H1 (cell line): Measurements from ENCODE around the gene TXNDC5. TPM values are rescaled to one million over a fixed set of nuclear protein-coding genes. Genes with fewer than 3 reads are reported as not detected.

Experiments used
- CTCF ChIA-PET: fragments of 300-600 bp; sonication (Branson Sonifier 250); formaldehyde crosslinking; loops from one replicate; lab custom pipeline; 2021; ENCODE audit not compliant: partially characterized antibody; lab: Charles Lee
- POLR2A ChIA-PET: fragments of 300-600 bp; sonication (Branson Sonifier 250); formaldehyde crosslinking; loops from one replicate; lab custom pipeline; 2021; ENCODE audit warnings: inconsistent platforms; ENCODE audit not compliant: partially characterized antibody; lab: Charles Lee
- DNase-seq, 2 experiments: peaks; one replicate each; pipeline versions ENCODE4 v3.0.0 to v3.0.0-alpha.2; 2010 to 2022; ENCODE audit warnings: low spot score in 2 of 2, low read depth in 1 of 2, mixed read lengths in 1 of 2
- FAIRE-seq: peaks from 2 replicates; lab custom pipeline; 2011; peaks lifted over from hg19 to GRCh38; lab: Jason Lieb, UNC
- H2AFZ ChIP-seq: 2 replicates; pipeline ENCODE4 v1.8.1; 2012; ENCODE audit warnings: low read length, inconsistent platforms
- H2AK5ac ChIP-seq: 2 replicates; pipeline ENCODE4 v1.6.1; 2013; ENCODE audit warnings: low read depth, low read length
- H2BK120ac ChIP-seq: replicated peaks from 2 replicates; pipeline ENCODE3; 2013; ENCODE audit warnings: low read depth, low read length, inconsistent platforms
- H2BK12ac ChIP-seq: 2 replicates; pipeline ENCODE4 v1.6.1; 2013; ENCODE audit warnings: low read depth, low read length
- H2BK15ac ChIP-seq: 2 replicates; pipeline ENCODE4 v1.6.1; 2013; ENCODE audit warnings: low read length
- H2BK20ac ChIP-seq: 2 replicates; pipeline ENCODE4 v1.6.1; 2013; ENCODE audit warnings: low read length
- H2BK5ac ChIP-seq: 2 replicates; pipeline ENCODE4 v1.6.1; 2013; ENCODE audit warnings: low read depth, low read length
- H3K14ac ChIP-seq: 2 replicates; pipeline ENCODE4 v1.6.1; 2013; ENCODE audit warnings: inconsistent platforms; ENCODE audit not compliant: insufficient read length
- H3K18ac ChIP-seq: 2 replicates; pipeline ENCODE4 v1.6.1; 2013; ENCODE audit warnings: low read length; ENCODE audit errors: extremely low read depth
- H3K23ac ChIP-seq: 2 replicates; pipeline ENCODE4 v1.6.1; 2013; ENCODE audit warnings: inconsistent platforms; ENCODE audit not compliant: insufficient read length
- H3K23me2 ChIP-seq: 2 replicates; pipeline ENCODE4 v1.6.1; 2013; ENCODE audit warnings: low read depth, low read length
- H3K27ac ChIP-seq: 2 replicates; pipeline ENCODE4 v1.6.1; 2011; ENCODE audit warnings: low read depth, low read length, inconsistent platforms
- H3K27me3 ChIP-seq, 4 experiments: replicated peaks in 1 of 4; 1 replicate in 1 of 4; 2 replicates in 3 of 4; pipeline versions ENCODE4 v1.6.1 to v1.8.1; 2011 to 2013; ENCODE audit warnings: low read length in 3 of 4, mild to moderate bottlenecking in 3 of 4, inconsistent platforms in 2 of 4, mixed read lengths in 2 of 4, moderate library complexity in 1 of 4; ENCODE audit not compliant: control insufficient read depth in 3 of 4, insufficient read depth in 3 of 4; ENCODE audit errors: extremely low read depth in 1 of 4
- H3K36me3 ChIP-seq, 4 experiments: 2 replicates each; pipeline versions ENCODE4 v1.6.1 to v1.8.1; 2011 to 2013; ENCODE audit warnings: mild to moderate bottlenecking in 4 of 4, low read length in 3 of 4, moderate library complexity in 2 of 4, control low read depth in 1 of 4, inconsistent platforms in 1 of 4; ENCODE audit not compliant: insufficient read depth in 4 of 4, control insufficient read depth in 2 of 4
- H3K4ac ChIP-seq: replicated peaks from 2 replicates; pipeline ENCODE3; 2013; ENCODE audit warnings: low read length, low read depth, mixed read lengths, inconsistent platforms; ENCODE audit not compliant: insufficient read length
- H3K4me1 ChIP-seq, 4 experiments: replicated peaks in 1 of 4; 1 replicate in 1 of 4; 2 replicates in 3 of 4; pipeline versions ENCODE4 v1.6.1 to v1.8.1; 2011 to 2013; ENCODE audit warnings: low read length in 3 of 4, inconsistent platforms in 2 of 4, mixed read lengths in 1 of 4; ENCODE audit not compliant: insufficient read depth in 4 of 4, control insufficient read depth in 3 of 4
- H3K4me2 ChIP-seq, 2 experiments: 2 replicates each; pipeline versions ENCODE4 v1.6.1 to v1.8.1; 2011 to 2013; ENCODE audit warnings: low read depth in 2 of 2, low read length in 2 of 2, control low read depth in 1 of 2, inconsistent platforms in 1 of 2, mild to moderate bottlenecking in 1 of 2; ENCODE audit not compliant: insufficient read depth in 1 of 2
- H3K4me3 ChIP-seq, 4 experiments: fragments of 200-600, 300-600 bp in 1 of 4; sonication (generic), shearing (Covaris generic), sonication (Bioruptor Twin) in 1 of 4; 2 replicates each; pipeline versions ENCODE4 v1.5.1 to v1.8.1; 2011 to 2016; ENCODE audit warnings: low read length in 4 of 4, low read depth in 3 of 4, control low read depth in 2 of 4, inconsistent platforms in 2 of 4, mild to moderate bottlenecking in 2 of 4, mixed read lengths in 1 of 4, moderate library complexity in 1 of 4; ENCODE audit not compliant: insufficient read depth in 2 of 4; ENCODE audit errors: extremely low read depth in 1 of 4
- H3K56ac ChIP-seq: replicated peaks from 2 replicates; pipeline ENCODE3; 2013; ENCODE audit warnings: low read depth, mild to moderate bottlenecking, mixed read lengths, low read length, inconsistent platforms; ENCODE audit not compliant: insufficient read length
- H3K79me1 ChIP-seq: 2 replicates; pipeline ENCODE4 v1.6.1; 2013; ENCODE audit warnings: low read depth, low read length, control low read depth
- H3K79me2 ChIP-seq, 2 experiments: 2 replicates each; pipeline versions ENCODE4 v1.6.1 to v1.8.1; 2012 to 2013; ENCODE audit warnings: low read length in 2 of 2, mild to moderate bottlenecking in 2 of 2, inconsistent platforms in 1 of 2; ENCODE audit not compliant: insufficient read depth in 2 of 2, control insufficient read depth in 1 of 2
- H3K9ac ChIP-seq, 4 experiments: replicated peaks in 1 of 4; 1 replicate in 1 of 4; 2 replicates in 3 of 4; pipeline versions ENCODE4 v1.6.1 to v1.8.1; 2011 to 2013; ENCODE audit warnings: low read depth in 3 of 4, low read length in 3 of 4, control low read depth in 2 of 4, mild to moderate bottlenecking in 2 of 4, moderate library complexity in 2 of 4, inconsistent platforms in 1 of 4; ENCODE audit errors: extremely low read depth in 1 of 4
- H3K9me3 ChIP-seq, 2 experiments: 2 replicates each; pipeline versions ENCODE4 v1.6.1 to v1.8.1; 2012 to 2013; ENCODE audit warnings: mild to moderate bottlenecking in 2 of 2, moderate library complexity in 2 of 2, control low read depth in 1 of 2, inconsistent platforms in 1 of 2, low read depth in 1 of 2, low read length in 1 of 2, mixed read lengths in 1 of 2; ENCODE audit not compliant: insufficient read depth in 2 of 2
- H4K20me1 ChIP-seq, 2 experiments: replicated peaks in 1 of 2; 2 replicates each; pipeline versions ENCODE3 to v1.8.1; 2011 to 2013; ENCODE audit warnings: inconsistent platforms in 2 of 2, low read length in 2 of 2, mild to moderate bottlenecking in 1 of 2; ENCODE audit not compliant: insufficient read depth in 2 of 2, control insufficient read depth in 1 of 2
- H4K5ac ChIP-seq: 2 replicates; pipeline ENCODE4 v1.6.1; 2013; ENCODE audit warnings: low read length, low read depth, mixed read lengths, inconsistent platforms; ENCODE audit not compliant: insufficient read length
- H4K8ac ChIP-seq: 2 replicates; pipeline ENCODE4 v1.8.0; 2013; ENCODE audit warnings: mild to moderate bottlenecking, moderate library complexity, low read length, inconsistent platforms; ENCODE audit not compliant: insufficient read depth; ENCODE audit errors: extremely low read depth
- H4K91ac ChIP-seq: replicated peaks from 2 replicates; pipeline ENCODE3; 2013; ENCODE audit warnings: low read length, mixed read lengths, inconsistent platforms; ENCODE audit not compliant: insufficient read length
- CBX5 ChIP-seq: fragments of 300-800, 300-1000 bp; sonication (generic); IDR thresholded peaks from 2 replicates; pipeline ENCODE4 v1.7.1; 2016; ENCODE audit warnings: antibody characterized with exemption, low read length, low read depth
- JUND ChIP-seq: IDR thresholded peaks from 2 replicates; pipeline ENCODE4 v1.6.1; 2011; ENCODE audit warnings: mild to moderate bottlenecking, improper control_type of control experiment, low read length
- USF2 ChIP-seq: IDR thresholded peaks from 2 replicates; pipeline ENCODE4 v1.6.1; 2011; ENCODE audit warnings: low read length, improper control_type of control experiment
- WGBS, 2 experiments: shearing (Covaris generic) in 1 of 2; methylation state at CpG; one replicate each; pipeline versions ENCODE4 v1.1.6 to v1.1.7; 2013 to 2015; ENCODE audit warnings: low lambda C conversion rate in 2 of 2, mixed read lengths in 2 of 2, inconsistent platforms in 1 of 2, low coverage in 1 of 2, missing lambda C conversion rate in 1 of 2; ENCODE audit not compliant: insufficient replicate concordance in 2 of 2, insufficient coverage in 1 of 2, insufficient read length in 1 of 2; ENCODE audit errors: extremely low coverage in 1 of 2, missing lambda C conversion rate in 1 of 2; 5-methylcytosine and 5-hydroxymethylcytosine counted together
- polyA plus RNA-seq, 7 experiments: library from polyadenylated mRNA; depleted of rRNA in 3 of 7; stranded (reverse) in 5 of 7; unstranded in 2 of 7; fragments of >200 nt in 5 of 7; fragments of 200-250 nt in 2 of 7; gene quantifications; 1 replicate in 5 of 7; 2 replicates in 1 of 7; 4 replicates in 1 of 7; pipeline versions ENCODE4 v1.2.1 to v1.2.3, GENCODE V29; 2011 to 2013; ENCODE audit warnings: missing spikeins in 2 of 7, mixed read lengths in 2 of 7
- total RNA-seq: library from RNA; stranded (reverse); fragmentation: NEBNext Ultra II Directional; extraction: Animal tissue kit (Norgen Biotek cat#: 25700); gene quantifications from 2 replicates; pipeline ENCODE4 v1.2.1, GENCODE V29; 2021

The TXNDC5 gene
- total and polyA plus RNA-seq, 2 of the 8 experiments (the other 6 are each of a cell fraction or from before 2014, with no cell fraction given) = 114 to 172 TPM

GRCh38 chr6:7916959-7917358 lies 6.4 kb upstream of the TXNDC5 start:
- Histone ChIP-seq H3K27me3 (peaks cover 0 to 8% (median 2%) of the 10 kb centered on the region in 4 experiments; a peak in 3 of 7 replicates), H3K4me1 (peaks cover 0 to 2% (median 0%) of the 10 kb centered on the region in 4 experiments; a peak in 1 of 7 replicates), H4K20me1 (no peaks in the 10 kb centered on the region), H3K18ac (no peak overlapping the region), H4K91ac (no peak overlapping the region), H2AK5ac (no peak overlapping the region), H2BK15ac (no peak overlapping the region), H2BK5ac (no peak overlapping the region), H3K4ac (no peak overlapping the region), H4K8ac (no peak overlapping the region), H2BK12ac (no peak overlapping the region), H3K79me2 (no peaks in the 10 kb centered on the region), H3K9ac (no peak overlapping the region), H2BK20ac (no peak overlapping the region), H2AFZ (no peak overlapping the region), H3K14ac (no peak overlapping the region), H3K4me2 (no peak overlapping the region), H3K23ac (no peak overlapping the region), H3K23me2 (no peaks in the 10 kb centered on the region), H4K5ac (no peak overlapping the region), H3K56ac (no peak overlapping the region), H3K4me3 (no peak overlapping the region), H3K79me1 (no peaks in the 10 kb centered on the region; the same call in 1 of the 2 replicates), H3K9me3 (no peaks in the 10 kb centered on the region), H3K27ac (no peak overlapping the region), H3K36me3 (no peaks in the 10 kb centered on the region), H2BK120ac (no peak overlapping the region)
- 94% methylated on average over 1 of the region's 1 CpG; no CpG with 5 or more reads in 1 of the 2 experiments for WGBS, 2 experiments
- no peak for TF ChIP-seq CBX5
- no peak for TF ChIP-seq USF2
- TF ChIP-seq JUND = no peak
- ChIA-PET CTCF (interaction anchor here (0.5 to 1.6 kb wide), 7 partner anchors 9 to 188 kb away, joined by 3 to 7 read pairs (median 3); no protein-coding TSS in a partner anchor), POLR2A (no interaction called here)
- DNase-seq (no peak), FAIRE-seq (no peak)
